Parathyroid adenoma (tissue), 2 donors: ENCODE data around the gene CCSER2.
"Not testable (repeated sequence)": the region's sequence is repeated elsewhere in the genome, so short reads cannot be mapped to it uniquely, and the experiment has no call there.

Experiments
- H2AFZ ChIP-seq: fragments of 300-600 bp; sonication (generic); one replicate; pipeline ENCODE4 v1.7.0; 2017; ENCODE audit warnings: antibody characterized with exemption, mild to moderate bottlenecking
- H3K27ac ChIP-seq: fragments of 300-600 bp; sonication (generic); one replicate; pipeline ENCODE4 v1.7.0; 2017
- H3K27me3 ChIP-seq: fragments of 300-600 bp; sonication (generic); one replicate; pipeline ENCODE4 v1.7.0; 2017; ENCODE audit warnings: low read length; ENCODE audit not compliant: control insufficient read depth, insufficient read depth
- H3K36me3 ChIP-seq: fragments of 300-600 bp; sonication (generic); one replicate; pipeline ENCODE4 v1.7.0; 2017; ENCODE audit warnings: low read length; ENCODE audit not compliant: control insufficient read depth, insufficient read depth
- H3K4me1 ChIP-seq: fragments of 300-600 bp; sonication (generic); one replicate; pipeline ENCODE4 v1.7.0; 2017; ENCODE audit warnings: control low read depth
- H3K4me2 ChIP-seq: fragments of 300-600 bp; sonication (generic); one replicate; pipeline ENCODE4 v1.7.0; 2017; ENCODE audit warnings: low read length
- H3K4me3 ChIP-seq: fragments of 300-600 bp; sonication (generic); one replicate; pipeline ENCODE4 v1.7.0; 2017; ENCODE audit warnings: low read depth, low read length
- H3K79me2 ChIP-seq: fragments of 300-600 bp; sonication (generic); one replicate; pipeline ENCODE4 v1.7.0; 2017; ENCODE audit warnings: control low read depth
- H3K9ac ChIP-seq: fragments of 300-600 bp; sonication (generic); one replicate; pipeline ENCODE4 v1.7.0; 2017; ENCODE audit warnings: mild to moderate bottlenecking
- H3K9me3 ChIP-seq: fragments of 300-600 bp; sonication (generic); one replicate; pipeline ENCODE4 v1.7.0; 2017; ENCODE audit warnings: low read length; ENCODE audit not compliant: control insufficient read depth
- CTCF ChIP-seq: fragments of 300-600 bp; sonication (generic); IDR thresholded peaks from one replicate; pipeline ENCODE4 v1.7.0; 2017; ENCODE audit warnings: antibody characterized with exemption, mild to moderate bottlenecking
- donor health status: primary hyperparathyroidism.

Gene CCSER2

GRCh38 chr10:84407388-84408049, 79.1 kb downstream of the CCSER2 start:
- Histone ChIP-seq H3K9me3 (no peaks in the 10 kb centered on the region), H3K79me2 (peaks cover 45% of the 10 kb centered on the region), H3K36me3 (no peaks in the 10 kb centered on the region), H3K27me3 (no peaks in the 10 kb centered on the region), H2AFZ (no peak overlapping the region), H3K9ac (no peak overlapping the region), H3K4me2 (no peak overlapping the region), H3K4me1 (peaks cover 7% of the 10 kb centered on the region), H3K27ac (no peak overlapping the region), H3K4me3 (no peak overlapping the region)
- no peak for TF ChIP-seq CTCF

- Histone ChIP-seq H2AFZ (no peak overlapping the region), H3K9me3 (no peaks in the 10 kb centered on the region), H3K36me3 (no peaks in the 10 kb centered on the region), H3K4me2 (no peak overlapping the region), H3K79me2 (peaks cover 63% of the 10 kb centered on the region), H3K9ac (no peak overlapping the region), H3K27me3 (no peaks in the 10 kb centered on the region), H3K4me3 (no peak overlapping the region), H3K27ac (no peak overlapping the region), H3K4me1 (peaks cover 3% of the 10 kb centered on the region)
- TF ChIP-seq CTCF, result no peak
These were observed 84.1 kb downstream of the CCSER2 start for GRCh38 chr10:84412482-84412881.

- not testable (repeated sequence) for H3K4me2 ChIP-seq, H3K9ac ChIP-seq, H3K36me3 ChIP-seq, H3K4me1 ChIP-seq, H3K27ac ChIP-seq, H3K27me3 ChIP-seq, H3K9me3 ChIP-seq, H3K4me3 ChIP-seq, H2AFZ ChIP-seq
- peaks cover 67% of the 10 kb centered on the region for H3K79me2 ChIP-seq
These were observed 85.7 kb downstream of the CCSER2 start for GRCh38 chr10:84414110-84414509.

GRCh38 chr10:84415539-84416244, 87.3 kb downstream of the CCSER2 start:
- Histone ChIP-seq H3K27ac (no peak overlapping the region), H3K9ac (no peak overlapping the region), H3K4me3 (no peak overlapping the region)

GRCh38 chr10:84416245-84416555, 87.8 kb downstream of the CCSER2 start:
- Histone ChIP-seq H3K4me1 (no peaks in the 10 kb centered on the region), H3K9me3 (no peaks in the 10 kb centered on the region), H3K4me3 (no peak overlapping the region), H3K27ac (no peak overlapping the region), H2AFZ (no peak overlapping the region), H3K36me3 (no peaks in the 10 kb centered on the region), H3K4me2 (no peak overlapping the region), H3K9ac (no peak overlapping the region), H3K79me2 (peaks cover 63% of the 10 kb centered on the region), H3K27me3 (no peaks in the 10 kb centered on the region)
- no peak for TF ChIP-seq CTCF

More at GRCh38 chr10:84415539-84416244, 87.3 kb downstream of the CCSER2 start:
- no peak for TF ChIP-seq CTCF
- H3K36me3 ChIP-seq, result no peaks in the 10 kb centered on the region
- H3K79me2 ChIP-seq, result peaks cover 65% of the 10 kb centered on the region
- no peak overlapping the region for H2AFZ ChIP-seq
- no peaks in the 10 kb centered on the region for H3K9me3 ChIP-seq
- no peaks in the 10 kb centered on the region for H3K27me3 ChIP-seq
- no peaks in the 10 kb centered on the region for H3K4me1 ChIP-seq
- H3K4me2 ChIP-seq, result no peak overlapping the region
